GM15510 (cell line): ENCODE measurements around the gene SARNP.

Experiments used
- POLR2A ChIP-seq: IDR thresholded peaks from 3 replicates; pipeline ENCODE4 v1.6.1; 2011; ENCODE audit warnings: borderline replicate concordance; ENCODE audit not compliant: insufficient read length; ENCODE audit errors: extremely low read depth

Gene SARNP

GRCh38 chr12:55771736-55772135 lies 45.8 kb downstream of the SARNP start:
- TF ChIP-seq POLR2A: no peak

GRCh38 chr12:55767156-55767555 lies 50.4 kb downstream of the SARNP start:
- TF ChIP-seq POLR2A: no peak

- no peak for TF ChIP-seq POLR2A
Observed at GRCh38 chr12:55765736-55766290, 51.7 kb downstream of the SARNP start.

GRCh38 chr12:55762646-55763045 lies 54.9 kb downstream of the SARNP start:
- no peak for TF ChIP-seq POLR2A

- no peak for TF ChIP-seq POLR2A
Observed at GRCh38 chr12:55760663-55761062, 56.9 kb downstream of the SARNP start.

- no peak for TF ChIP-seq POLR2A
Observed at GRCh38 chr12:55757701-55758100, 59.8 kb downstream of the SARNP start.

GRCh38 chr12:55755246-55755645 lies 62.3 kb downstream of the SARNP start:
- no peak for TF ChIP-seq POLR2A

- TF ChIP-seq POLR2A: no peak
Observed at GRCh38 chr12:55748230-55748993, 69.1 kb downstream of the SARNP start.

- no peak for TF ChIP-seq POLR2A
Observed at GRCh38 chr12:55746913-55747231, 70.7 kb downstream of the SARNP start.

GRCh38 chr12:55746174-55746912 lies 71.2 kb downstream of the SARNP start:
- TF ChIP-seq POLR2A: no peak

GRCh38 chr12:55745361-55746173 lies 72.0 kb downstream of the SARNP start:
- no peak for TF ChIP-seq POLR2A

GRCh38 chr12:55744340-55745030 lies 73.0 kb downstream of the SARNP start:
- no peak for TF ChIP-seq POLR2A

- TF ChIP-seq POLR2A: no peak
Observed at GRCh38 chr12:55743406-55744339, 73.9 kb downstream of the SARNP start.
